ENCODE results near the gene ITCH. TPM values are rescaled to one million over a fixed set of nuclear protein-coding genes. Genes with fewer than 3 reads are reported as not detected.
"Not testable (repeated sequence)": the region's sequence is repeated elsewhere in the genome, so short reads cannot be mapped to it uniquely, and the experiment has no call there.

Gene ITCH
- total RNA-seq, 1 experiment from 2014 or later: 71.2 TPM

DNA sequence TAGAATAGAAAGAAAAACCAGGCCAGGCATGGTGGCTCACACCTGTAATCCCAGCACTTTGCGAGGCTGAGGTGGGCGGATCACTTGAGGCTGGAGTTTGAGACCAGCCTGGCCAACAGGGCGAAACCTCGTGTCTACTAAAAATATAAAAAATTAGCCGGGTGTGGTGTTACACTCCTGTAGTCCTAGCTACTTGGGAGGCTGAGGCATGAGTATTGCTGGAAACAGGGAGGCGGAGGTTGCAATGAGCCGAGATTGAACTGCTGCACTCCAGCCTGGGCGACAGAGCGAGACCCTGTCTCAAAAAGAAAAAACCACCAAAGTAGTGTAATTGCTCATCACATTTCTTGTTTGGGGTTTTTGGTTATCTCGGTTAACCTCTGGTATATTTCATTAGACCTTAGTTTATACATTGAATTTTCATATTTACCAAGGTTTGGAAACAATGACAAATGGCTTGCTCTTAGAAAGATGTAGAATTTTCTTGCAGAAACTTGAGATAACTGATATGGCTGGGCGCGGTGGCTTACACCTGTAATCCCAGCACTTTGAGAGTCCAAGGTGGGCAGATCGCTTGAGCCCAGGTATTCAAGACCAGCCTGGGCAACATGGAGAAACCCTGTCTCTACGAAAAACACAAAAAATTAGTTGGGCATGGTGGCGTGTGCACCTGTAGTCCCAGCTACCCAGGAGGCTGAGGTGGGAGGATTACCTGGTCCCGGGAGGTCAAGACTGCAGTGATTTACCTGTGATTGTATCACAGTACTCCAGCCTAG is 14.2 kb downstream of the ITCH start:
- DNase-seq (ENCODE audit: low read depth): no peak

DNA sequence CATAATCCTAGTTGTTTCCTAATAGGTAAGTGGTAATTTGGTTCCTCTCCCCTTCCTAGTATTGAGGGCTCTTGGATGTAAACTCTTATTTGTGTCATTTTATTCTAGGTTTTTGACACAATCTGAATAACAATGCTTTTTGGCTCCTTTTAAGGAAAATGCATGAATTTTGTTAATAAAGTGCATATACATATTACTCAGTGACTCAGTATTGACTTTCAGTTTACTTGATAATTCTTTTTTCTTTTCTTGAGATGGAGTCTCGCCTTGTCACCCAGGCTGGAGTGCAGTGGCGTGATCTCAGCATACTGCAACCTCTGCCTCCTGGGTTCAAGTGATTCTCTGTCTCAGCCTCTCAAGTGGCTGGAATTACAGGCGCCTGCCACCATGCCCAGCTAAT is 19.1 kb downstream of the ITCH start:
- no peak for DNase-seq (ENCODE audit: low read depth)

DNA sequence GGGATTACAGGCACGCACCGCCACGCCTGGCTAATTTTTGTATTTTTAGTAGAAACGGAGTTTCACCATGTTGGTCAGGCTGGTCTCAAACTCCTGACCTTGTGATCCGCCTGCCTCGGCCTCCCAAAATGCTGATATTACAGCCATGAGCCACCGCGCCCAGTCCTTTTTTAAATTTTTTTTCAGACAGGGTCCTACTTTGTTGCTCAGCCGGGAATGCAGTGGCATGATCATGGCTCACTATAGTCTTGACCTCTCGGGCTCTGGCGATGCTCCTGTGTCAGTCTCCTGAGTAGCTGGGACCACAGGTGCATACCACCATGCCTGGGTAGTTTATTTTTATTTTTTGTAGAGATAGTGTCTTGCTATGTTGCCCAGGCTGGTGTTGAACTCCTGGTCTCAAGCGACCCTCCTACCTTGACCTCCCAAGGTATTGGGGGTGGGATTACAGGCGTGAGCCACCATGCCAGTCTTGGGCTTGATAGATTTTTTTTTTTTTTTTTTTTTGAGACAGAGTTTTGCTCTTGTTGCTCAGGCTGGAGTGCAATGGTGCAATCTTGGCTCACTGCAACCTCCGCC is 19.9 kb downstream of the ITCH start:
- not testable (repeated sequence) for DNase-seq (ENCODE audit: low read depth)

DNA sequence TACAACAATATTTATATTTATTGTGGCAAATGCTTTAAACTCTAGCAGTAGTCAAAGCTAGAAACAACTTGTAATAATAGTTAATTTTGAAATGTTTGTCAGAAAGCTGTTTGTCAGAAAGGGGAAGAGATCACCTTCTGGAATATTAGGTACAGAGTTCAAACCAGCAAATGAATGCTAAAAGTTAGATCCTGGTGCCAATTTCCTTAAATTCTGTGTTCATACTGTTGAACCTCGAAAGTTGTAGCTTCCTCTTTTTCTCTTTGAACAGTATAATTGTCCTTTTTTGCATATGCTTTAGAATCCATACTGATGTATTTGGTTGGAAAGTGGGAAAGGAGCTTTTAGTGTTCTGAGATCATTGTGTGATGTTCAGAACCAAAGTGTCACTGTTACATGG is 22.4 kb downstream of the ITCH start:
- DNase-seq (ENCODE audit: low read depth): no peak

- no peak for DNase-seq (ENCODE audit: low read depth)
These were observed 24.9 kb downstream of the ITCH start for GRCh38 chr20:34388000-34388399.

- no peak for DNase-seq (ENCODE audit: low read depth)
These were observed 25.6 kb downstream of the ITCH start for GRCh38 chr20:34388678-34389077.

DNA sequence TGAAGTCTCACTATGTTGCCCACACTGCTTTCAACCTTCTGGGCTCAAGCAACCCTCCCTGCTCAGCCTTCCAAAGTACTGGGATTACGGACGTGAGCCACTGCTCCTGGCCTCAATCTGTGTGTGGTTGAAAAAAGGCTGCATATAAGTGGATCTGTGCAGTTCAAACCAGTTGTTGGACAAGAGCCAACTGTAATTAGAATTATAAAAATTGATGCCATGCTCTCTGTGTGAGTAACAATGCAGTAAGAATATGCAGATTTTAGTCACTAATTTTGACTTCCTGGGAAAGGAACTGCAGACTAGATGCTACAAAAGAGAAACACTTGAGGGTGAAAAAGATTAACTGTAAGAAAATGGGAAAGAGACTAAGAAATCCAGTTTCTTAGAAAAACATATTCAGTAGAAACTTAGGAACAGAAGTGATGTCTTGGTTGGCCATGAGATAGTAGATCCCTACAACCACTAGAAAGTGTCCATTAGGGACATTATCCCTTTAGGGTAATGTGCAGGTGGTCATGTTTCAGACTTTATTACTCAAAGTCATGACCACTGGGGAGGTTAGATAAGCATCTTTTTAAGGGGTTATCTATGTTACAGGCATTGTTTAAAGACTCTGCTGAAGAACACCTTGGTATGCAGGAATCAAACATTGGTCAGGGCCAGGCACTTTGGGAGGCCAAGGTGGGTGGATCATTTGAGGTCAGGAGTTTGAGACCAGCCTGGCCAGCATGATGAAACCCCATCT is 26.3 kb downstream of the ITCH start:
- peak; percentile 82 for DNase-seq (ENCODE audit: low read depth)

GRCh38 chr20:34389954-34390555 is 27.0 kb downstream of the ITCH start:
- peak; percentile 28 for DNase-seq (ENCODE audit: low read depth)

GRCh38 chr20:34396408-34396807 is 33.3 kb downstream of the ITCH start:
- peak; percentile 25 for DNase-seq (ENCODE audit: low read depth)

DNA sequence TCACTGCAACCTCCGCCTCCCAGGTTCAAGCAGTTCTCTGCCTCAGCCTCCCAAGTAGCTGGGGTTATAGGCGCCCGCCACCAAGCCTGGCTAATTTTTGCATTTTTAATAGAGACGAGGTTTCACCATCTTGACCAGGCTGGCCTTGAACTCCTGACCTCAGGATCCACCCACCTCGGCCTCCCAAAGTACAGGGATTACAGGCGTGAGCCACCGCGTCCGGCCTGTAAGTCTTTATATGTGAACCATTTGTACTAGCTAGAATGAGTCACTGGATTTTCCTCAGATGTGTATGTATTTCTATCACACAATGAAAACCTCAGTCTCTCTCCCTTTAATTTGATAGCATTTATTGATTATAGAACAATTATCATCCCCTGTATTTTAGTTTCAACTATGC is 34.0 kb downstream of the ITCH start:
- DNase-seq (ENCODE audit: low read depth): no peak

DNA sequence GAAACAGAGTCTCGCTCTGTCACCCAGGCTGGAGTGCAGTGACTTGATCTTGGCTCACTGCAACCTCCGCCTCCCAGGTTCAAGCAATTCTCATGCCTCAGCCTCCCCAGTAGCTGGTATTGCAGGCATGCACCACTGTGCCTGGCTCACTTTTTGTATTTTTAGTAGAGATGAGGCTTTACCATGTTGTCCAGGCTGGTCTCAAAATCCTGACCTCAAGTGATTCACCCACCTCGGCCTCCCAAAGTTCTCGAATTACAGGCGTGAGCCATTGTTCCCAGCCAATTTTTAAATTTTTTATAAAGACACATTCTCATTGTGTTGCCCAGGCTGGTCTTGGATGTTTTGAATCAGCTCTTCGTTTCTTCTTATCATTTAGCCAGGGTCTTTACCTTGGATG is 37.7 kb downstream of the ITCH start:
- DNase-seq (ENCODE audit: low read depth): peak; percentile 97

GRCh38 chr20:34401741-34402455 is 38.8 kb downstream of the ITCH start:
- no peak for DNase-seq (ENCODE audit: low read depth)

DNA sequence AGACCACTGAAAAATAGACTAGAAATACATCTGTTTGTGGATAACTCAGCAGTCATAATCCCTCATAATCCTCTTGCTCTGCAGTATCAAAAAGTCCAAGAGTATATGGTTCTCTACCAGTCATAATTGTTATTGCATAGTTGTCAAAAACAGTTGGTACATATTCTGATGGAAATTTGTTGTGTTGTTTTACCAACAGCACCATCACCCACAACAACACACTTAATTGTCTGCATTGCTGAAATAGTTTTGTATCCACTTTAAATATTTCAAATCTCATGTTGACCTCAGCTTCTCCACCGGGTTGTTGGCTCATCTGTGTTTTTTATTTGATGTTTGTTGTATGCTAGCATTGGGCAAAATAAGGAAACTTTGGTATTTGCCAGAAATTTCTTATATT is 39.4 kb downstream of the ITCH start:
- DNase-seq (ENCODE audit: low read depth): peak; percentile 32

GRCh38 chr20:34403063-34403827 is 40.2 kb downstream of the ITCH start:
- no peak for DNase-seq (ENCODE audit: low read depth)

GRCh38 chr20:34403908-34404307 is 40.8 kb downstream of the ITCH start:
- DNase-seq (ENCODE audit: low read depth): no peak

DNA sequence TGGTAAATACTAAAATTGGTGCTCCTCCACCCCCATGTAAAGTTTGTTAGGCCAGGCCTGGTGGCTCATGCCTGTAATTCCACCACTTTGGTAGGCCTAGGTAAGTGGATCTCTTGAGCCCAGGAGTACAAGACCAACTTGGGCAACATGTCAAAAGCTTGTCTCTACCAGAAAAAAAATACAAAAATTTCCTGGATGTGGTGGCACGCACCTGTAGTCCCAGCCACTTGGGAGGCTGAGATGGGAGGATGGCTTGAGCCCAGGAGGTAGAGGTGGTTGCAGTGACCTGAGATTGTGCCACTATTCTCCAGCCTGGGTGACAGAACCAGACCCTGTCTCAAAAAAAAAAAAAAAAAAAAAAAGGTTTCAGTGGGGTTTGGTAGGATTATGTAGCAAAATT is 41.7 kb downstream of the ITCH start:
- no peak for DNase-seq (ENCODE audit: low read depth)

GRCh38 chr20:34405247-34405651 is 42.2 kb downstream of the ITCH start:
- DNase-seq (ENCODE audit: low read depth): not testable (repeated sequence)

DNA sequence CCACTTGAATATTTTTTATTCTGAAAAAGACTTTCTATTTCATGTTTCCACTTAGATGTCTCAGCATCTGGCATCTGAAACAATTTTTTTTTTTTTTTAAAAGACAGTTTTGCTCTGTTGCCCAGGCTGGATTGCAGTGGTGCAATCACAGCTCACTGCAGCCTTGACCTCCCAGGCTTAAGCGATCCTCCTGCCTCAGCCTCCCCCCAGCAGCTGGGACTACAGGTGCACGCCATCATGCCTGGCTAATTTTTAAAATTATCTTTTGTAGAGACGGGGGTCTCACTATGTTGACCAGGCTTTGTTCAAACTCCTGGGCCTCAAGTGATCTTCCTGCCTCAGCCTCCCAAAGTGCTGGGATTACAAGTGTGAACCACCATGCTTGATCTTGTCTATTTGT is 42.9 kb downstream of the ITCH start:
- DNase-seq (ENCODE audit: low read depth): not testable (repeated sequence)

- DNase-seq (ENCODE audit: low read depth): no peak
These were observed 44.9 kb downstream of the ITCH start for GRCh38 chr20:34407962-34408474.

- DNase-seq (ENCODE audit: low read depth): no peak
These were observed 47.3 kb downstream of the ITCH start for GRCh38 chr20:34410336-34410735.

DNA sequence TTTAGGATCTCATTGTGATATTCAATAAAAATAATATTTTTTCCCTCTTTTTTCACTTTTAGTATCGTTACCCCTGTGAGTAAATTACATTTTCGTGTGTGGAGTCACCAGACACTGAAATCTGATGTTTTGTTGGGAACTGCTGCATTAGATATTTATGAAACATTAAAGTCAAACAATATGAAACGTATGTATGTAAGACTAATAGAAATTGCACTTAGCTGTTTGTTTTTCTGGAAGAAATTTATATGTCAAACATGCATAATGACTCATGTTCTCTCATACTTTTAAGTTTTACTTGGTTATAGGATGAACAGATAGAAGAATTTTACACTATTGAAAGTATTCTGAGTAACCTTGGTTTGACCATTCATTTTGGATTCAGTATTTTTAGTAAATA is 49.4 kb downstream of the ITCH start:
- no peak for DNase-seq (ENCODE audit: low read depth)
